WERI-Rb-1 (cell line): Measurements from ENCODE around the gene CYP19A1.
A peak's percentile ranks its signal among the peaks of the same experiment; 100 is the strongest.

Source experiments
- DNase-seq: peaks from one replicate; pipeline ENCODE4 v3.0.0-alpha.2; 2020
- H3K27ac ChIP-seq: fragments of 250-450 bp; sonication (Bioruptor Pico); 2 replicates; pipeline ENCODE4 v1.5.1; 2020; ENCODE audit warnings: mild to moderate bottlenecking, moderate library complexity
- H3K27me3 ChIP-seq: fragments of 250-450 bp; sonication (Bioruptor Pico); 2 replicates; pipeline ENCODE4 v1.5.1; 2021; ENCODE audit warnings: mild to moderate bottlenecking, low read depth, moderate library complexity; ENCODE audit not compliant: insufficient read depth, severe bottlenecking
- H3K36me3 ChIP-seq: fragments of 250-450 bp; sonication (Bioruptor Pico); 2 replicates; pipeline ENCODE4 v1.5.1; 2020; ENCODE audit warnings: mild to moderate bottlenecking, moderate library complexity
- H3K4me3 ChIP-seq: 2 replicates; pipeline ENCODE4 v1.5.1; 2011; ENCODE audit warnings: low read depth, mild to moderate bottlenecking, control low read depth, low read length
- H3K9me3 ChIP-seq: fragments of 250-450 bp; sonication (Bioruptor Pico); 2 replicates; pipeline ENCODE4 v1.5.1; 2021; ENCODE audit warnings: mild to moderate bottlenecking, moderate library complexity; ENCODE audit not compliant: severe bottlenecking
- CTCF ChIP-seq: IDR thresholded peaks from 2 replicates; pipeline ENCODE4 v1.5.1; 2011; ENCODE audit warnings: low read depth, mild to moderate bottlenecking, control low read depth, inconsistent platforms, low read length

CYP19A1 gene

GRCh38 chr15:51374131-51374530 lies 35.7 kb upstream of the CYP19A1 start:
- no peak for DNase-seq
- Histone ChIP-seq H3K9me3 (no peaks in the 10 kb centered on the region), H3K4me3 (no peak overlapping the region), H3K36me3 (no peaks in the 10 kb centered on the region), H3K27me3 (no peaks in the 10 kb centered on the region), H3K27ac (no peak overlapping the region)
- no peak for TF ChIP-seq CTCF

- Histone ChIP-seq H3K9me3 (no peaks in the 10 kb centered on the region), H3K36me3 (no peaks in the 10 kb centered on the region), H3K27me3 (no peaks in the 10 kb centered on the region), H3K4me3 (no peak overlapping the region), H3K27ac (no peak overlapping the region)
- TF ChIP-seq CTCF = no peak
- no peak for DNase-seq
These were observed 32.9 kb upstream of the CYP19A1 start for GRCh38 chr15:51371266-51371665.

GRCh38 chr15:51369451-51369761 lies 31.0 kb upstream of the CYP19A1 start:
- Histone ChIP-seq H3K4me3 (no peak overlapping the region), H3K36me3 (no peaks in the 10 kb centered on the region), H3K27ac (no peak overlapping the region), H3K27me3 (no peaks in the 10 kb centered on the region), H3K9me3 (no peaks in the 10 kb centered on the region)
- DNase-seq = no peak
- TF ChIP-seq CTCF = no peak

- TF ChIP-seq CTCF = no peak
- DNase-seq = no peak
- no peaks in the 10 kb centered on the region for H3K36me3 ChIP-seq
- no peak overlapping the region for H3K27ac ChIP-seq
- H3K4me3 ChIP-seq = no peak overlapping the region
- no peaks in the 10 kb centered on the region for H3K27me3 ChIP-seq
- no peaks in the 10 kb centered on the region for H3K9me3 ChIP-seq
These were observed 30.5 kb upstream of the CYP19A1 start for GRCh38 chr15:51368751-51369450.

- Histone ChIP-seq H3K27ac (no peak overlapping the region), H3K4me3 (no peak overlapping the region), H3K27me3 (no peaks in the 10 kb centered on the region), H3K36me3 (no peaks in the 10 kb centered on the region), H3K9me3 (no peaks in the 10 kb centered on the region)
- no peak for TF ChIP-seq CTCF
- DNase-seq = no peak
These were observed 29.9 kb upstream of the CYP19A1 start for GRCh38 chr15:51368307-51368706.

GRCh38 chr15:51367322-51367976 lies 29.1 kb upstream of the CYP19A1 start:
- Histone ChIP-seq H3K4me3 (no peak overlapping the region), H3K27ac (peak overlapping the region; percentile 55), H3K36me3 (no peaks in the 10 kb centered on the region), H3K27me3 (no peaks in the 10 kb centered on the region), H3K9me3 (no peaks in the 10 kb centered on the region)
- peak; percentile 49 for DNase-seq
- no peak for TF ChIP-seq CTCF
